ENCODE results near the gene PLD4.

DNA sequence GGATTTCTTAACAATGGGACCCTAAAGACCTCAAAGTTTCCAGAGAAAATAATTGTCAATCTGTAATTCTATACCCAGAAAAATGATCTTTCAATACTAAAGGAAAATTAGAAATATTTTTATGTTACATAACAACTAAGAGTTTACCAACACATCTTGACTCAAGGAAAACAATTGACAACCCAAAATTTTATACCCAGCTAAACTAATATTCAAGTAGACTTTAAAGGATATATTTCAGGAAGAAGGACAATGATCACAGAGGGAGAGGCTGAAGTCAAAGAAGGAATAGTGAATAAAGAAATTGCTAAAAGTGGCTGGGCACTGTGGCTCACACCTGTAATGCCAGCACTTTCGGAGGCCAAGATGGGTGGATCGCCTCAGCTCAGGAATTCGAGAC is 12.6 kb upstream of the PLD4 start:
- TF ChIP-seq POLR2A (IDR thresholded peaks at IDR 0.05) (no peak), POLR2AphosphoS5 (IDR thresholded peaks at IDR 0.05) (no peak)
